Superior temporal gyrus (tissue), 1 donor: ENCODE results near the gene MYO3A.
"Not testable (repeated sequence)": the region's sequence is repeated elsewhere in the genome, so short reads cannot be mapped to it uniquely, and the experiment has no call there.

Experiments used
- DNase-seq: peaks from one replicate; pipeline ENCODE4 v3.0.0-alpha.2; 2016; ENCODE audit errors: extremely low spot score

The MYO3A gene

DNA sequence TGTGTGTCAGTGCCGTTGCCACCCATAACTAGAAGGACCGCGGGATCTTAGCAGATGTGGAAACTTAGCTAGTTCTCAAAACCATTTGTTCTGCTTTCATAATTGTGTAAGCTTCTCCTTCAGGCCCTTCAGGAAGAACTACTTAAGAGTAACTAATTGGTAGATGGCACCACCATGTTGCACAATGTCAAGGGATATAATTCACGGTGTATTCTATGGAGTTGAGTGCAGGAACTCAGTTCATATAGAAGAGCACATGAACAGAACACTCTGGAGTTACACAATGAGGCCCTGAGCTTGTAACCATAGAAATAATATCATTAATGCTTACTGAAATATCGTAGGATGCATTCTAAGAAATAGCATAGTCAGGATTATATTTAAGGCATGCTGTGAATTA lies 156.0 kb downstream of the MYO3A start:
- DNase-seq = no peak

DNA sequence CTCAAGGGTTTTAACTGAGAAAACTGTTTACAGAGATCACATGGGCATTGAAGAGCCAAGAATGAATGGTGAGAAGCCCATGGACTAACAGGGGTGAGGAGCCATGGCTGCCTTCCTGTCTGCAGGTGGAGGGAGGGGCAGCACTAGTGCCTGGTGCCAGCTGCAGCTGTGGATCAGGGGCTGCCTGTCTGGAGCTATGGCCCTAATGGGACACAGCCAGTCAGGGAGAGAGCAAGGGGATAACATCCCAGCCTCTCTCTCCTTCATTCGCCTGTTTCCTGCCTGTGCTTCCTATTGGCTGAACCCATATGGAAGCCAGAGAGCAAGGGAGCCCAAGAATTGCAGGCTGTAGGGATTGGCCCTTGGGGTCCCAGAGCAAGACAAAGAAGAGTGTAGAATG lies 156.7 kb downstream of the MYO3A start:
- no peak for DNase-seq

GRCh38 chr10:26093229-26093628 lies 159.2 kb downstream of the MYO3A start:
- DNase-seq = no peak

DNA sequence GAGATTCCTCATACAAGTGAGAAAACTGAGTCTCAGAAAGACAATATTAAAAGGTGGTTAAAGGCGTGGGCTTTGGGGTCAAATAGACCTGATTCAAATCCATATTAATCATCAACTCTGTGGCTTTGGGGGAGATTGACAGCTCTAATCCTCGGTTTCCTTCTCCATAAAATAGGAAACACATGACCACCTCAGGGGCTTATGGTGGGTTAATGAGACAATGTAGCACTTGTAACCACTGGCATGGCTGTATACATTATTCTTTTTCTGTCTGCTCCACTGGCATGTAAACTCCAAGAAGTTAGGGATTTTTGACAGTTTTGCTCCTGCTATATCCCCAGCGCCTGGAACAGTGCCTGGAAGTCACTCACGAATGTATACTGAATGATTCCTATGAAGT lies 161.8 kb downstream of the MYO3A start:
- no peak for DNase-seq

DNA sequence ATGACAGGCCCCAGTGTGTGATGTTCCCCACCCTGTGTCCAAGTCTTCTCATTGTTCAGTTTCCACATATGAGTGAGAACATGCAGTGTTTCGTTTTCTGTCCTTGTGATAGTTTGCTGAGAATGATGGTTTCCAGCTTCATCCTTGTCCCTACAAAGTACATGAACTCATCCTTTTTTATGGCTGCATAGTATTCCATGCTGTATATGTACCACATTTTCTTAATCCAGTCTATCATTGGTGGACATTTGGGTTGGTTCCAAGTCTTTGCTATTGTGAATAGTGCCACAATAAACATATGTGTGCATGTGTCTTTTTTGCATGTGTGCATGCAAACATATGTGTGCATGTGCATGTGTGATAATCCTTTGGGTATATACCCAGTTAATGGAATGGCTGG lies 163.5 kb downstream of the MYO3A start:
- not testable (repeated sequence) for DNase-seq

DNA sequence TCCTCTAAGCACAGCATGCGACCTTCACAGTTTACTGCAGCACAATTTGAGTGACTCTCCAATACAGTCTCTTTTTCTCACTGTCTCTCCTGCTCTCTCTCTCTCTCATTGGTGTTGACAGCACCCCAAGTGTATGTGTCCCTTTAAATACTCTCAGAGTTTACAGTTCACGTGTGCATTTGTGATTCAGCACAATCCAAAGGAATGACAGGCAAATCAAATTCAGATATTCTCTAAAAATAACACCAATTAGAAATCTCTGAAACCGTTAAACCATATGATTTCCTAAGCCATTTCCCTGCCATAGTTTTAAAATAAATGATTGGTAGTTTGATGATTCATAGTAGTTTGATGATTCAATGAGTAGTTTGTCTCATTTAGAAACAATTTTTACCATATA lies 178.5 kb downstream of the MYO3A start:
- DNase-seq = no peak

DNA sequence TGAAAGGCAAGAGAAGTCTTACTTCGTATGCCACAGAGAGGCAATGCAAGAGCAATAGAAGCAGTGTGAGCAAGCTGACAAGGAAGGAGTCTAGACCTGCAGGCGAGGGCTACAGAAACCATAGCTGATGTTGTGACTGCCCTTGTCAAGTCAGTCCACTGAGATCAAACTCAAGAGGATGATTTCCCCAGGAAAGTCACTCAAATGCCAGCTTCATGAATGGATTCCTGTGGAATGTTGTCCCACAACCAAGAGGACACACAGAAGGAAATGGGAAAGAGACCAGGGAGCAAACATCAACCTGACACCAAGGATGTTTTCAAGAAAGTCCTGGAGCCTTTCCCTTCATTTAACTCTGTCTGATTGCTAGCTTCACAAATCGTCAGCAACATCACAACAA lies 204.6 kb downstream of the MYO3A start:
- no peak for DNase-seq

GRCh38 chr10:26156019-26156418 lies 222.0 kb downstream of the MYO3A start:
- DNase-seq = no peak

DNA sequence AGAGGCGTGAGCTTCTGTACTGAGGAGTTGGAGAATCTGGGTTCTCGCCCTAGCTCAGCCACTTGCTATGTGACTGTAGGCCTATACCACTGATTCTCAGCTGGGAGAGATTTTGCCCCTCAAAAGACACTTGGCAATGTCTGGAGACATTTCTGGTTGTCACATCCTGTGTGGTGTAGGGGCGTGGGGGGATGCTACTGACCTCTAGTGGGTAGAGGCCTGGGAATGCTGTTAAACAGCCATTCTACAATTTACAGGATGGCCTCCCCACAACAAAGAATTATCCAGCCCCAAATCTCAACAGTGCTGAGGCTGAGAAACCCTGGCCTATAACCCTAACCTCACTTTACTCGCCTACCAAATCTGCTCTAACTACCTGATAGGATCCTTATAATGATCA lies 223.7 kb downstream of the MYO3A start:
- DNase-seq = no peak

DNA sequence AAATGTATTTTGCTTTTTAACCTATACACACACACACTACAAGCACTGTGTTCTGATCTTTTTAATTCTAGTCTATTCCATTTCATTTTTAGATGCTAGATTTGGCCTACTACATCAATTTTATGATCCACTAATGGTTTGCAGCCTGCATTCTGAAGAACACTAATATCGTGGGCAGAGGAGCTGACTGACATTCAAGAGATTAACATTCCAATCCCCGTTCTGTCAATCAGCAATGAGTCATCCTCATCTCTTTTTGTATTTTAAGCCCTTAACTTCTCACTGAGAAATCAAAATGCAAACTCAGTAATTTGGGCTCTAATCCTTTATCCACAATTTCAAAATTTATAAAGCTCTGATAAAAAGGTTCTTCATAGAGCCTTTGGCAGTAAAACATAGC lies 235.4 kb downstream of the MYO3A start:
- no peak for DNase-seq

- no peak for DNase-seq
Observed at GRCh38 chr10:26172131-26172530, 238.1 kb downstream of the MYO3A start.

DNA sequence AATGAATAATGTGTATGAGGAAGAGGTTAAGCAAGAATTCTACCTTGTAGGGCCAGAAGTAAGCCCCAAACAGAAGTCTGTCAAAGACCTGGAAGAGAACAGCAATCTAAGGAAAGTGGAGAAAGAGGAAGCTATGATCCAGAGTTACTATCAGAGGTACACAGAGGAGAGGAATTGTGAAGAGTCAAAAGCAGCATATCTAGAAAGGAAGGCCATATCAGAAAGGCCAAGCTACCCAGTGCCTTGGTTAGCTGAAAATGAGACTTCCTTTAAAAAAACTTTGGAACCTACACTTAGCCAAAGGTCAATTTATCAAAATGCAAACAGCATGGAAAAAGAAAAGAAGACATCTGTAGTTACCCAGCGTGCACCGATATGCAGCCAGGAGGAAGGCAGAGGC lies 239.8 kb downstream of the MYO3A start:
- DNase-seq = no peak

- no peak for DNase-seq
Observed at GRCh38 chr10:26177341-26177740, 243.3 kb downstream of the MYO3A start.

DNA sequence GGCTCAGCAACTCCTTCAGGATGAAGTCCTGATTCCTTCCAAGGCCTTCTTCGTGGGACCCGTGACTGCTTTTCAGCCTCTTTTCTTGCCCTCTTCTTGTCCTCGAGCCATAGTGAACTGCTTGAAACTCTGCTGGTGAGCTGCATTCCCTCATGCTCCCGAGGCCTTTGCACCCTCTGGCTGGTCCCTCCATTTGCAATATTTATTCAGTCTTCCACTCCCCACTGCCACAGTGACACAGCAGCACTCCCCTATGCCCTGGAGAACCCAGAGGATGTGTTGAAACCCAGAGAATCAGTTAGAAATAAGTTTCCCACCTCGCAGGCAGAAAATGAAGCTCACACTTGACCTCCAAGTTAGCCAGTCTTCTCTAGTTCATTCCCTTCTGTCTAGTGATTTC lies 260.2 kb downstream of the MYO3A start:
- no peak for DNase-seq

- DNase-seq = no peak
Observed at GRCh38 chr10:26197248-26197647, 263.2 kb downstream of the MYO3A start.

- DNase-seq = no peak
Observed at GRCh38 chr10:26198119-26198518, 264.1 kb downstream of the MYO3A start.

DNA sequence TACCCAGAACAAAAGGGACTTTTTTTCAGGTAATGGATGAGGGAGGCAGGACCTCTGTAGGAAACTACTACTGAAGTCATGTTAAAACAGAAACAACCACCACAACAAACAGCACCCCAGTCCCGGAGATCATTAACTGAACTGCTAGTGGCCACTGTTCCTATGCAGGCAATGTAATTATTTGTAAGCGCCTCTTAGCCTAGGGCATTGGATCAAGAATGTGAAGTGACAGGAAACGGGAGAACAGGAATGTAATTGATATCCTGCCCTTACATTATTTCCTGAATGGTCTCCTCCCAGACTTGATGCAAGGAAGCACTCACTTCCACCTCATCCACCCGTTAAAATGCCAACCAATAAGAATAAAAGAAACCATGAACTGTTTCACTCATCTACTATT lies 265.8 kb downstream of the MYO3A start:
- DNase-seq = no peak

DNA sequence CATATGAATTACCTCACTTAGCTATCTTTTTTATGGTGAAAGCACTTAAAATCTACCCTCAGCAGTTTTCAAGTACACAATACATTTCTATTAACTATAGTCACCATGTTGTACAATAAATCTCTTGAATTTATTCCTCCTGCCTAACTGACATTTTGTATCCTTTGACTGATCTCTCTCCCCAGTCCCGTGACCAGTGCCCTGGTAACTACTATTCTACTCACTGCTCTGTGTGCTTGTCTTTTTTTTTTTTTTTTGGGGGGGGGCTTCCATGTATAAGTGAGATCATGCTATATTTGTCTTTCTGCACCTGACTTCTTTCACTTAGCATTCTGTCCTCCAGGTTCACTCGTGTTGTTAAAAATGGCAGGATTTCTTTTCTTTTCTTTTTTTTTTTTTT lies 271.2 kb downstream of the MYO3A start:
- DNase-seq = no peak

GRCh38 chr10:26211781-26212444 lies 277.9 kb downstream of the MYO3A start:
- no peak for DNase-seq

DNA sequence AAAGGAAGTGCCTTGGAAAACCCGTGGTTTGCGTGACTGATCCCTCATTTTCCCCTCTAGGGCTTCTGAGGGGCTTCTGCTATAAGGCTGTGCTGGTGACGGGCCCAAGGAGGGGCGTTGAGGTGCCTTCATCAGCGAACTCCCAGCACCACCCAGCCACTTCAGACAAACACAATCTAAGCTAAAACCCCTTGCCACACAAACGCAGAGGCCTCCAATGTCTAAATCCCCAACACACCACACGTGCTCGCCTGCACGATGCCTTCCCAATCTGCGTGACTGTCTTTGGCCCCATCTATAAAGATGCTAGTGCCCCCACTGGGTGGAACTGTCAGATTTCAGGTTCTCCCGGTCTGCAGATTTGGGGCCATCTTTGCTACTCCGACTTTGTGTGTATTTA lies 278.5 kb downstream of the MYO3A start:
- no peak for DNase-seq

DNA sequence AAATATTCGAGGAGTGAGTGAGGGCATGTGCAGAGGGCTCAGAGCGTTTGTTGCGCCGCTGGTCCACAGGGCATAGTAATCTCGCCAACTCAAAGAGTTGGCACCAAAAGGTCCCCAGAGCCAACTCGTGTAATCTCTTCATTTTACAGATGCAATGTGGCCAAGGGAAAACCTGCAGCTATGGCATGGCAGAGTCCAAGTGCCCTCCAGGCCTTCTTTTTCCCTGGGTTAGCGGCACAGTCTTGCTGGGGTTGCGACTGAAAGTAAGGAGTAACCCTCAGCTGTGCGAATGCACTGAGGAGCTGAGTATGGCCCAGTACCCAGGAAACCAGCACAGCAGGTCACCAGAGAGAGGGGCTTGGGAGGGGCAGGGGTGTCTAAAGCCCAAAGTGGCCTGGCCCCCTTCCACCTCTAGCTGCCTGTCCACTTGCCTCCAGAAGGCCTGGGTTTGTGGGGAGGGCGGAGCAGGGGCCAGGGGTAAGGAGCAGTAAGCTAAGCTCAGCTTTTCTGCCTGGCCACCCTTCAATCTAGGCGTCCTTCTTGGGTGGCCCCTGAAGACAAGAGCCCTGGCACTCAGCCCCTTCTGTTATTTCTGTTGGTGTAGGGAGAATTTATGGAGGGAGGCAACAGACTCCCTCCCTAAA lies 279.2 kb downstream of the MYO3A start:
- DNase-seq = no peak

GRCh38 chr10:26214004-26214403 lies 280.0 kb downstream of the MYO3A start:
- DNase-seq = no peak

GRCh38 chr10:26214551-26215395 lies 280.7 kb downstream of the MYO3A start:
- DNase-seq = no peak
